ENCODE measurements around the gene SIM2. TPM values are rescaled to one million over a fixed set of nuclear protein-coding genes. Genes with fewer than 3 reads are reported as not detected.
A peak's percentile ranks its signal among the peaks of the same experiment; 100 is the strongest.

Gene SIM2
- polyA plus RNA-seq, 1 donor = 19.9 TPM

GRCh38 chr21:36741506-36741905, 42.6 kb downstream of the SIM2 start:
- DNase-seq = no peak

- DNase-seq = no peak
Measured at GRCh38 chr21:36743008-36743407, 44.1 kb downstream of the SIM2 start.

GRCh38 chr21:36743446-36743845, 44.5 kb downstream of the SIM2 start:
- no peak for DNase-seq

- no peak for DNase-seq
Measured at GRCh38 chr21:36744190-36744559, 45.3 kb downstream of the SIM2 start.

- DNase-seq = no peak
Measured at GRCh38 chr21:36744560-36745231, 45.8 kb downstream of the SIM2 start.

DNA sequence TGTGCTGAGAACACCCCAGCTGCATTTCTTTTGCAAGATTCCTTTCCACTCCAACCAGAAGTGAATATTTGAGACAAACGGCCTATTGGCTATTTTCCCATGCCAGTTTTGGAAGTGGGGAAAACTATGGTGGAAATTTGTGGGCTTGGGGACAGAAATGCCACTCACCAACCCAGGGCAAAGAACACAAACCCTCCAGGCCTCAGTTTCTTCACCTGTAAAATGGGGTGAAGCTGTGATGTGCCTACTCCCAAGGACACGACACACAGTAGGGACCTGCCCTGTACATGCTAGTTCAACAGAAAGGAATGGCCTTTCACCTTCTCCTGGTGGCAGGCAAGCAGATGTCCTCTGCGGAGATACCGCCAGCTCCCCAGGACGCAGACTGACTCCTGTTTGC, 46.5 kb downstream of the SIM2 start:
- no peak for DNase-seq

- no peak for DNase-seq
Measured at GRCh38 chr21:36747041-36747814, 48.3 kb downstream of the SIM2 start.

GRCh38 chr21:36747815-36748383, 49.0 kb downstream of the SIM2 start:
- DNase-seq = peak; percentile 57

- DNase-seq = peak; percentile 74
Measured at GRCh38 chr21:36749935-36750575, 51.1 kb downstream of the SIM2 start.

- no peak for DNase-seq
Measured at GRCh38 chr21:36750576-36750959, 51.7 kb downstream of the SIM2 start.

DNA sequence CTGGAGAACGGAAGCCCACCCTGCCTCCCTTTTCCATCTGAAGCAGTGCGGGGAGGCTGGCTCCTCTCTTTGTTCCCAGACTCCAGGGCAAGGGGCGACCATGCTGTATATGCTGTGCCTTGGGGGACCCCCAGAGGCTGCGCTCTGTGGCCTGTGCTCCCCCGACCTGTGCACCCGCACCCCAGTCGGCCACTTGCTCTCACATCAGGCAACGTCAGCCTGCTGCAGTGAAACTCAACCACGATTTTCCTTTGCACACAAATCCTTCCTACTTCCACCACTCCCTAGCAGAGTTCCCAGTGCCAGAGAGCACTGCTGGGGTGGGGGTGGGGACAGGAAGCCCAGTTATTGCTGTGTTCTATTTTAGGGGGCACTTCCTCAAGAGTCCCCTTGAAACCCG, 52.5 kb downstream of the SIM2 start:
- no peak for DNase-seq

DNA sequence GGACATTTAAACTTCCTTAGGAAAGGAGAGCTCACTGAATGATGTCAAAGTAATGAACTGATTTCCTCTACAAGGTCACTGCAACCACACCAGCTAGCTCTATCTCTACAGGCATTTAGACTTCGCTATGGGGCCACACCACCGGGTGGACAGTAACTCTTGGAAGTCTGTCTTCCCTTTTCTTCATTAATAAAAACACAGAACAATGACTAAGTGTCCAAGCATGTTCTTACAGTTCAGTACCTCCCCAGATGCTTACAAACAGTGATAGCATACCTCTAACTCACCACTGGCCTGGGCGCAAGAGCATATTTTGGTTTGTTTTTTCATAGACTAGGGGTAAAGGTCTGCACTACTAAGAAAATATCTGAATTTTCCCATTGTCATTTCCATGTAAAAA, 54.6 kb downstream of the SIM2 start:
- DNase-seq = no peak

DNA sequence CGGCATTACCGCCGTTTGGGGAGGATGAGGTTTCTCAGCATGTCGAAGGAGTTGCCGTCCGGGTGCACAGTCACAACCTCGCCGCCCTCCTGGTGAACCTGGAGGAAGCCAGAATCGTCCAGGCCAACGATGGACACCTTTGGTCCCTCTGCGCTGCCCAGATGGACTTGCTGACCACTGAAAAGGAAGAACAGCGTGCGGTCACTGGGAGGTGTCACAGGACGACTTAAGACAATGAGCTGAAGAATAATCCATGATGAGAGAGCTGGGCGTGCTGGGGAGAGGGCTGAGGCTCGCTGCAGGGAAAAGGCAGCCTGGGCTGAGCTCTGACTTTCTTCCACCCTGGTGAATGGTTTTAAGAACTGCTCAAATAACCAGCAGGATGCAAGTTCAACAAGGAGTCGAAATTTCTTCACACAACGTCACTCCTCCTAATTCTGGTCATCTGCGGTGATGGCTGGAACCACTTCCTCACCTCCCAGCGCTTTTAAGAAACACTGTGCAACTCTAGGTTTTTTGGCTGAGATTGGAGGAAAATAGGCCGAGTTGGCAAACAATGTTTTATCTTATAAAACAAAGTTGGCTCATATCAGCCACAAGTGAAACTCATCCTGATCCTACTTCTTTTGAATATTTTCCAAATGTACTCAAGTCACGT, 55.5 kb downstream of the SIM2 start:
- no peak for DNase-seq

- no peak for DNase-seq
Measured at GRCh38 chr21:36756527-36756926, 57.6 kb downstream of the SIM2 start.

GRCh38 chr21:36757196-36757595, 58.3 kb downstream of the SIM2 start:
- no peak for DNase-seq

GRCh38 chr21:36759348-36760083, 60.6 kb downstream of the SIM2 start:
- DNase-seq = no peak

DNA sequence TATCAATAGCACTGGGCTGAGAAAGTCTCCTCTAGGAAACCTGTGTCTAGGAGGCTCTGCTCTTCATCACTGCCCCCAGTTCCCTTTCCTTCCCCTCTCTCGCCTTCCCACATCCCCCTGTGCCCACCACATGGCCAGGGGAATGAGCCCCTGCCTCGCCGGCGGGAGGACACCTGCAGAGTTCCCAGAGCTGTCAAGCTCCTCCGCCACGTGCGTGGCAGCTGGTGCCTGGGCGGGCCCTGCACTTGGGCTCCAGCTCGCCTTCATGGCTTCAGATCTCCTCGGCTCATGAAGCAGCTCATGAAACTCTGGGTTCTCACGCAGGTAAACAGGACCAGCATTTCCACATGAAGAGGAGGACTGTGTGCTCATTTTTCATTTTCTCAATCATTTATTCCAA, 62.8 kb downstream of the SIM2 start:
- DNase-seq = no peak

DNA sequence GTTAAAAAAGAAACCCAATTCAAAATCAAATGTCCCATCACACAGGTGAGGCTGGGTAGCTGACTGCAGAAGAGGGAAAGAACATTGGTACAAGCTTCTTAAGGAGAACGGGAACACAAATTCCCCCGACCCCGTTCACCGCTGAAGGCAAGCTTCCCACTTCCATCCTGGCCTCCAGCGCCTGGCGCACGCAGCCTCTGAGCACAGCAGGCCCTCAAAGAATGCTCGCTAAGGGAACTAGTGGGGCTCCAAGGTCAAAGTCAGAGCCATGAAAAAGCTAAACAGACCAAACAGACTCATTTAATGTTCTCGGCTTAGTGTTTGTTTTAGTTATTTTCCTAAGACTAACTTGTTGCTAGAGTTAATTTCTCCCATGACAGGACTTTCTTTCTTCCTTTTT, 63.7 kb downstream of the SIM2 start:
- no peak for DNase-seq

DNA sequence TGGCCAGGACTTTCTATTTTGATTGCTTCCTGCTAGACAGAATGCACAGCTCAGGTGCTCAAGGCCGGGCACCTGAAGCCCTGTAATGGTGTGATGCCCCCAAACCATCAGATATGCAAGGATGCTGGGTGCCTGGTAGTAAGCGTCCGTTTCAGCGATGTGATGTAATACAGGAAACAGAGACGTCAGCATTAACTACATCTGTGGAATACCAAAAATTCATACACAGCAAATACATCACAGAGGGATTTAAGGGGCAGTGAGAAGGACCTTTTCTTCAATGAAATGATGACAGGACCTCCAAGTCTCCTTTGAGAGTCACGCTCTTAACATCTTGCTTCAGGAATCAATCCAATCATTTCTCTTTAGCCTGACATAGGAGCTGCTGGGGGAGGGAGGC, 64.4 kb downstream of the SIM2 start:
- DNase-seq = no peak

DNA sequence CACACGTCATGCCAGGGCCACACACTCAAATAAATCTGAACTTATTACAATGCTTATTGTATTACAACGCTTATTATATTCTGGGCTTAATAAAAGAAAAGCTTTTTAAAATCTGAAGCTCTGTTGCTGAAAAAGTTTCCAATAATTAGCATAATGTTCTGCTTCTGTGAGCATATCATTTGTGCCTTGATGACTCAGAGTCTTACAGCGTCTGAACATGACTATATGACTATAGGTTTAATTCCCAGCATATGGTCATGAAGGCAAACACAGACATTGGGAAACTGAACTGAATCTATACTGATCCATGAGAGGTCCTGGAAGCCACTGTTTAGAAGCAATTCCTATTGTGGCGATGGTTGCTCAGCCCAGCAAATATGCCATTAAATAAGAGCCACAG, 66.3 kb downstream of the SIM2 start:
- DNase-seq = no peak

DNA sequence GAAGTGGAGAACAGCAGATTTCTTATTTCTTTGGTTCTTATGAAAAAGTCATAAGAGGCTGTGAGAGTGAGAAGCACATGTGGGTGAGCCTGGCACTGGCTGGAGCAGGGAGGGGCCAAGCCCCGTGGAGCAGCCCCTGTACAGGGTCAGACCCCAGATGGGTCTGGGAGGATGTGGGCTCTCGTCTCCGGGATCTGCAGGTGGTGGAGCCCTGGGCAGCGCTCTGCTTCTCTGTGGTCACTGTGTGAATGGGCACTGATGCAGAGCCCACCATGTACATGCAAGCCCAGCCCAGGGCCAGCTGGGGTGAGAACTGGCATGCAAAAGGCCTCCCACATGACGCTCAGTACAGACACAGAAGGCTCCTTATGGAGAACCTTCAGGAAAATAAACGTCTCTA, 67.6 kb downstream of the SIM2 start:
- DNase-seq = no peak

DNA sequence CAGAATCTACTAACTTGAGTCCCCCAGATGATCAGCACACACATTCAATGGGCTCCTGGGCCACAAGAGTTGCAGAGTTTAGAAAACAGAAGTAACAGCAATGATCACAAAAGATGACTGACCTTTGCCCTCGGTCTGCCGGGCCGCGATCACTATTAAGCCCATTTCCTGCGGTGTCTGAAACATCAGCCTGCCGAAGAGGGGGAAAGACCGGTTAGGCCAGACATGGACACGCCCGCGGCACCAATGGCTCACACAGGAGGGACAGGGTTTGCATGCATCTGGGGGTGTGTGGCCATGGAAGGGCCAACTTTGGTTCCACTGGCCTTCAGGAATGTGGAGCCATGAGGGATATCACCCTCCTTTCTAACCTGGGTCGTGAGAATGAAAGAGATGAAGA, 68.2 kb downstream of the SIM2 start:
- no peak for DNase-seq
